HepG2 (cell line): ENCODE results near the gene PIP5K1C. TPM values are rescaled to one million over a fixed set of nuclear protein-coding genes. Genes with fewer than 3 reads are reported as not detected.

Source experiments
- DNMT3B ChIP-seq: conservative IDR thresholded peaks from 2 replicates; pipeline ENCODE4 v1.6.1; 2016; ENCODE audit warnings: missing biosample characterization, control low read depth
- GABPA ChIP-seq, 2 experiments: IDR thresholded peaks; 2 replicates each; pipeline ENCODE4 v1.6.1; 2011 to 2016; ENCODE audit warnings: low read depth in 2 of 2, low read length in 1 of 2, missing biosample characterization in 1 of 2, missing genetic modification characterization in 1 of 2
- MTF1 ChIP-seq: sonication (generic); formaldehyde crosslinking; IDR thresholded peaks from 2 replicates; pipeline ENCODE4 v1.5.0; 2020; ENCODE audit warnings: missing genetic modification reagents
- NCOA1 ChIP-seq: sonication (generic); formaldehyde crosslinking; IDR thresholded peaks from 2 replicates; pipeline ENCODE4 v1.9.0; 2021; ENCODE audit warnings: missing genetic modification reagents
- NFE2L1 ChIP-seq: sonication (generic); formaldehyde crosslinking; IDR thresholded peaks from 2 replicates; pipeline ENCODE4 v1.4.0; 2020; ENCODE audit warnings: missing genetic modification reagents, mild to moderate bottlenecking, borderline replicate concordance
- NR1H2 ChIP-seq: sonication (generic); formaldehyde crosslinking; IDR thresholded peaks from 2 replicates; pipeline ENCODE4 v1.8.1; 2022; ENCODE audit warnings: low read depth, missing genetic modification reagents, borderline replicate concordance
- PATZ1 ChIP-seq: sonication (generic); formaldehyde crosslinking; IDR thresholded peaks from 2 replicates; pipeline ENCODE4 v1.4.0; 2020; ENCODE audit warnings: missing genetic modification reagents
- PTBP1 ChIP-seq: fragments of 200-400 bp; formaldehyde crosslinking; IDR thresholded peaks from 2 replicates; pipeline ENCODE4 v1.6.1; 2018; ENCODE audit warnings: low read length, low read depth; ENCODE audit not compliant: poor library complexity, severe bottlenecking
- RBFOX2 ChIP-seq: fragments of 200-400 bp; formaldehyde crosslinking; IDR thresholded peaks from 2 replicates; pipeline ENCODE4 v1.6.1; 2017; ENCODE audit warnings: low read depth, mild to moderate bottlenecking, low read length
- RFX1 ChIP-seq: fragments of 450-650 bp; IDR thresholded peaks from 2 replicates; pipeline ENCODE4 v1.6.1; 2017
- SOX13 ChIP-seq, 3 experiments: fragments of 450-650 bp in 1 of 3; sonication (generic) in 1 of 3; formaldehyde crosslinking in 1 of 3; IDR thresholded peaks in 2 of 3; conservative IDR thresholded peaks in 1 of 3; 2 replicates each; pipeline versions ENCODE4 v1.5.0 to v1.6.1; 2016 to 2020; ENCODE audit warnings: antibody characterized with exemption in 1 of 3, mild to moderate bottlenecking in 1 of 3, missing compliant biosample characterization in 1 of 3, missing genetic modification reagents in 1 of 3, moderate library complexity in 1 of 3
- TAF15 ChIP-seq: fragments of 200-400 bp; formaldehyde crosslinking; IDR thresholded peaks from one replicate; pipeline ENCODE4 v1.6.1; 2018; ENCODE audit warnings: mild to moderate bottlenecking, low read depth, low read length; ENCODE audit not compliant: poor library complexity, severe bottlenecking
- TBX2 ChIP-seq: sonication (generic); formaldehyde crosslinking; IDR thresholded peaks from 2 replicates; pipeline ENCODE4 v1.5.0; 2020; ENCODE audit warnings: missing genetic modification reagents, mild to moderate bottlenecking, borderline replicate concordance
- YEATS2 ChIP-seq: sonication (generic); formaldehyde crosslinking; IDR thresholded peaks from 2 replicates; pipeline ENCODE4 v1.4.0; 2020; ENCODE audit warnings: missing genetic modification reagents, borderline replicate concordance
- ZBTB26 ChIP-seq: IDR thresholded peaks from 2 replicates; pipeline ENCODE4 v1.6.1; 2016; ENCODE audit warnings: missing compliant biosample characterization, missing genetic modification reagents, borderline replicate concordance
- ZFP36L1 ChIP-seq: sonication (generic); formaldehyde crosslinking; IDR thresholded peaks from 2 replicates; pipeline ENCODE4 v1.8.0; 2022; ENCODE audit warnings: mild to moderate bottlenecking, missing genetic modification reagents, moderate library complexity
- ZKSCAN1 ChIP-seq: fragments of 150-350 bp; IDR thresholded peaks from 2 replicates; pipeline ENCODE4 v1.6.1; 2014; ENCODE audit warnings: low read length
- ZNF124 ChIP-seq: sonication (generic); formaldehyde crosslinking; IDR thresholded peaks from 2 replicates; pipeline ENCODE4 v1.4.0; 2020; ENCODE audit warnings: missing genetic modification reagents
- polyA plus RNA-seq, 8 experiments: library from polyadenylated mRNA; depleted of rRNA in 3 of 8; stranded (reverse) in 7 of 8; unstranded in 1 of 8; fragments of >200 nt; fragmentation: Illumina TruSeq in 4 of 8; extraction: Trizol in 4 of 8; gene quantifications; 2 replicates each; pipeline versions ENCODE4 v1.2.1 to v1.2.3, GENCODE V29; 2011 to 2016; ENCODE audit warnings: low read depth in 4 of 8, missing spikeins in 1 of 8, mixed read lengths in 1 of 8; ENCODE audit not compliant: insufficient read depth in 1 of 8
- total RNA-seq, 5 experiments: library from RNA; depleted of rRNA; stranded (reverse); fragments of >200 nt; fragmentation: Illumina TruSeq; extraction: Trizol; gene quantifications; 2 replicates each; pipeline ENCODE4 v1.2.3, GENCODE V29; 2016; ENCODE audit warnings: low read depth in 1 of 5
- TF ChIP-seq, protein P1 (sequence below): sonication (generic); formaldehyde crosslinking; IDR thresholded peaks from 2 replicates; pipeline ENCODE4 v1.4.0; 2020; ENCODE audit warnings: missing genetic modification reagents, borderline replicate concordance
- TF ChIP-seq, protein P2 (sequence below): sonication (generic); formaldehyde crosslinking; IDR thresholded peaks from 2 replicates; pipeline ENCODE4 v1.5.1; 2020; ENCODE audit warnings: missing genetic modification reagents, mild to moderate bottlenecking, borderline replicate concordance

PIP5K1C gene
- total and polyA plus RNA-seq, 2 of the 13 experiments (the other 11 are each of a cell fraction or from before 2014, with no cell fraction given), result 3.6 to 4.3 TPM

- TF ChIP-seq PATZ1 (CRISPR knock-in tag) (peak; percentile 7; the same call in 1 of the 2 replicates), ZNF124 (CRISPR knock-in tag) (no peak), YEATS2 (CRISPR knock-in tag) (no peak), ZFP36L1 (no peak), ZBTB26 (no peak), DNMT3B (CRISPR knock-in tag) (no peak), MTF1 (CRISPR knock-in tag) (no peak), ZKSCAN1 (no peak), NFE2L1 (CRISPR knock-in tag) (no peak), PTBP1 (no peak), RFX1 (no peak), NR1H2 (CRISPR knock-in tag) (no peak), NCOA1 (CRISPR knock-in tag) (no peak), GABPA (IDR thresholded peaks at IDR 0.05; ENCODE audit: low read depth, low read length) (no peak), GABPA (CRISPR knock-in tag; IDR thresholded peaks at IDR 0.05; ENCODE audit: low read depth) (0 out of 2 replicates have a peak, but pooled peaks have one; percentile 32), SOX13 (IDR thresholded peaks at IDR 0.05) (no peak), SOX13 (CRISPR knock-in tag; conservative IDR thresholded peaks at IDR 0.05 in 1 of 2, IDR thresholded peaks at IDR 0.05 in 1 of 2) (no peak), RBFOX2 (peak; percentile 62; the same call in 1 of the 2 replicates), TAF15 (no peak), TBX2 (CRISPR knock-in tag) (peak; percentile 77)
- TF ChIP-seq, protein P1, sequence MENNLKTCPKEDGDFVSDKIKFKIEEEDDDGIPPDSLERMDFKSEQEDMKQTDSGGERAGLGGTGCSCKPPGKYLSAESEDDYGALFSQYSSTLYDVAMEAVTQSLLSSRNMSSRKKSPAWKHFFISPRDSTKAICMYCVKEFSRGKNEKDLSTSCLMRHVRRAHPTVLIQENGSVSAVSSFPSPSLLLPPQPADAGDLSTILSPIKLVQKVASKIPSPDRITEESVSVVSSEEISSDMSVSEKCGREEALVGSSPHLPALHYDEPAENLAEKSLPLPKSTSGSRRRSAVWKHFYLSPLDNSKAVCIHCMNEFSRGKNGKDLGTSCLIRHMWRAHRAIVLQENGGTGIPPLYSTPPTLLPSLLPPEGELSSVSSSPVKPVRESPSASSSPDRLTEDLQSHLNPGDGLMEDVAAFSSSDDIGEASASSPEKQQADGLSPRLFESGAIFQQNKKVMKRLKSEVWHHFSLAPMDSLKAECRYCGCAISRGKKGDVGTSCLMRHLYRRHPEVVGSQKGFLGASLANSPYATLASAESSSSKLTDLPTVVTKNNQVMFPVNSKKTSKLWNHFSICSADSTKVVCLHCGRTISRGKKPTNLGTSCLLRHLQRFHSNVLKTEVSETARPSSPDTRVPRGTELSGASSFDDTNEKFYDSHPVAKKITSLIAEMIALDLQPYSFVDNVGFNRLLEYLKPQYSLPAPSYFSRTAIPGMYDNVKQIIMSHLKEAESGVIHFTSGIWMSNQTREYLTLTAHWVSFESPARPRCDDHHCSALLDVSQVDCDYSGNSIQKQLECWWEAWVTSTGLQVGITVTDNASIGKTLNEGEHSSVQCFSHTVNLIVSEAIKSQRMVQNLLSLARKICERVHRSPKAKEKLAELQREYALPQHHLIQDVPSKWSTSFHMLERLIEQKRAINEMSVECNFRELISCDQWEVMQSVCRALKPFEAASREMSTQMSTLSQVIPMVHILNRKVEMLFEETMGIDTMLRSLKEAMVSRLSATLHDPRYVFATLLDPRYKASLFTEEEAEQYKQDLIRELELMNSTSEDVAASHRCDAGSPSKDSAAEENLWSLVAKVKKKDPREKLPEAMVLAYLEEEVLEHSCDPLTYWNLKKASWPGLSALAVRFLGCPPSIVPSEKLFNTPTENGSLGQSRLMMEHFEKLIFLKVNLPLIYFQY, result 0 out of 2 replicates have a peak, but pooled peaks have one; percentile 34
- TF ChIP-seq, protein P2, sequence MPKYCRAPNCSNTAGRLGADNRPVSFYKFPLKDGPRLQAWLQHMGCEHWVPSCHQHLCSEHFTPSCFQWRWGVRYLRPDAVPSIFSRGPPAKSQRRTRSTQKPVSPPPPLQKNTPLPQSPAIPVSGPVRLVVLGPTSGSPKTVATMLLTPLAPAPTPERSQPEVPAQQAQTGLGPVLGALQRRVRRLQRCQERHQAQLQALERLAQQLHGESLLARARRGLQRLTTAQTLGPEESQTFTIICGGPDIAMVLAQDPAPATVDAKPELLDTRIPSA (CRISPR knock-in tag), result no peak
Measured at GRCh38 chr19:3687774-3688706, 12.2 kb downstream of the PIP5K1C start (continued).
